Gastrocnemius medialis (tissue), 4 donors: ENCODE measurements around the gene PAQR7. TPM values are rescaled to one million over a fixed set of nuclear protein-coding genes. Genes with fewer than 3 reads are reported as not detected.

Experiments used
- ATAC-seq, 2 donors: fragments of 150-250 bp; one replicate each; pipeline ENCODE4 v1.9.1; 2016
- DNase-seq, 2 donors: peaks; one replicate each; pipeline ENCODE4 v3.0.0-alpha.2; 2019
- H3K27ac ChIP-seq, 4 donors: fragments of 200-600 bp; sonication (generic); 1 replicate in 1 of 4; 2 replicates in 3 of 4; pipeline ENCODE4 v1.5.1; 2016 to 2018; ENCODE audit warnings: mild to moderate bottlenecking in 2 of 4, moderate library complexity in 1 of 4
- H3K27me3 ChIP-seq, 3 donors: fragments of 200-600 bp; sonication (generic) in 2 of 3; 1 replicate in 1 of 3; 2 replicates in 2 of 3; pipeline versions ENCODE4 v1.5.1 to v1.6.0; 2016 to 2019; ENCODE audit warnings: mild to moderate bottlenecking in 1 of 3, moderate library complexity in 1 of 3
- H3K36me3 ChIP-seq, 2 donors: fragments of 200-600 bp; sonication (generic) in 1 of 2; one replicate each; pipeline ENCODE4 v1.5.1; 2017 to 2018
- H3K4me1 ChIP-seq, 2 donors: fragments of 200-600 bp; sonication (generic) in 1 of 2; one replicate each; pipeline ENCODE4 v1.5.1; 2016 to 2017; ENCODE audit warnings: mild to moderate bottlenecking in 2 of 2
- H3K4me3 ChIP-seq, 4 donors: fragments of 200-600 bp; sonication (generic) in 3 of 4; 1 replicate in 1 of 4; 2 replicates in 3 of 4; pipeline ENCODE4 v1.5.1; 2016 to 2019; ENCODE audit warnings: mild to moderate bottlenecking in 2 of 4
- H3K9me3 ChIP-seq, 3 donors: fragments of 200-600 bp; sonication (generic) in 2 of 3; 1 replicate in 1 of 3; 2 replicates in 2 of 3; pipeline ENCODE4 v1.5.1; 2016 to 2019
- CTCF ChIP-seq, 5 experiments: fragments of 450-650 bp in 3 of 5; fragments of 200-600 bp in 2 of 5; sonication (generic) in 2 of 5; IDR thresholded peaks in 4 of 5; conservative IDR thresholded peaks in 1 of 5; 1 replicate in 4 of 5; 2 replicates in 1 of 5; pipeline ENCODE4 v1.5.1; 2016 to 2019; ENCODE audit warnings: antibody characterized with exemption in 5 of 5, mild to moderate bottlenecking in 3 of 5, moderate library complexity in 3 of 5
- POLR2A ChIP-seq, 2 donors: fragments of 450-650 bp; IDR thresholded peaks; one replicate each; pipeline ENCODE4 v1.6.1; 2017; ENCODE audit warnings: antibody characterized with exemption in 2 of 2, mild to moderate bottlenecking in 2 of 2, moderate library complexity in 2 of 2
- in situ Hi-C, 4 donors: fragments of 200-750 bp; cut with MboI; loops; one replicate each; pipeline versions ENCODE4 v1.15.0 to v1.8.0; 2017; ENCODE audit warnings: low sequenced_read_pairs in 4 of 4
- intact Hi-C: fragments of 100-400 bp; cut with DNase I; formaldehyde crosslinking; loops from one replicate; pipeline ENCODE4 v1.15.1; 2023; ENCODE audit warnings: low total_unique reads
- total RNA-seq, 4 donors: library from RNA; depleted of rRNA; stranded (reverse); fragments of >200 nt; gene quantifications; one replicate each; pipeline versions ENCODE4 v1.1.0 to v1.2.3, GENCODE V29; 2016

Gene PAQR7
- total RNA-seq, 4 donors from 2014 or later = 1.4 to 3.7 (median 2.1) TPM

GRCh38 chr1:25829046-25829445, 46.5 kb downstream of the PAQR7 start:
- no peak for DNase-seq
- intact Hi-C loops = no loop called here
- Histone ChIP-seq H3K27me3 (no peaks in the 10 kb centered on the region), H3K9me3 (no peaks in the 10 kb centered on the region), H3K4me3 (no peak overlapping the region), H3K27ac (no peak overlapping the region), H3K4me1 (peaks cover 6 to 14% of the 10 kb centered on the region in 2 donors), H3K36me3 (peaks cover 0 to 80% of the 10 kb centered on the region in 2 donors)
- in situ Hi-C loops = no loop called here
- no peak for ATAC-seq
- no peak for TF ChIP-seq CTCF (IDR thresholded peaks at IDR 0.05 in 4 of 5, conservative IDR thresholded peaks at IDR 0.05 in 1 of 5)
- no peak for TF ChIP-seq POLR2A (IDR thresholded peaks at IDR 0.05)

DNA sequence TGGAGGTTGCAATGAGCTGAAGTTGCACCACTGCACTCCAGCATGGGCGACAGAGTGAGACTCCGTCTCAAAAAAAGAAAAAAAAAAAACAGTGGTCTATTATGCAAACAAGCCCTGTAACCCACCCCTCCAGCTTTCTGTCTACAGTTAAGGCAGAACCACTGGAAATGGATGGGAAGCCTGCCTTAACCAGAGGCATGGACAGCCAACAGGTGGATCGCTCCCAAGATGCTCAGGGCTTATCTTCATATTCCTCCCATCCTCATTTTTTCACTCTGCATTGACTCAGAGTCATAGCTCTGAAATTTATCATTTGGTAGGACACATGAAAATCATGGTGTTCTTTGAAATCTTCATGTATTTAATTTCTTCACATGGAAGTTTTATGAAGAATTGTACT, 47.0 kb downstream of the PAQR7 start:
- H3K27me3 ChIP-seq = no peaks in the 10 kb centered on the region
- no peak overlapping the region for H3K27ac ChIP-seq
- DNase-seq = no peak
- TF ChIP-seq POLR2A (IDR thresholded peaks at IDR 0.05) = no peak
- no peak for TF ChIP-seq CTCF (IDR thresholded peaks at IDR 0.05 in 4 of 5, conservative IDR thresholded peaks at IDR 0.05 in 1 of 5)
- no peak overlapping the region for H3K4me3 ChIP-seq
- intact Hi-C loops = no loop called here
- in situ Hi-C loops = no loop called here
- peaks cover 0 to 75% of the 10 kb centered on the region in 2 donors for H3K36me3 ChIP-seq
- ATAC-seq = no peak
- no peaks in the 10 kb centered on the region for H3K9me3 ChIP-seq
- peaks cover 6 to 20% of the 10 kb centered on the region in 2 donors for H3K4me1 ChIP-seq

- TF ChIP-seq CTCF (IDR thresholded peaks at IDR 0.05 in 4 of 5, conservative IDR thresholded peaks at IDR 0.05 in 1 of 5) (no peak), POLR2A (IDR thresholded peaks at IDR 0.05) (no peak)
- H3K4me1 ChIP-seq = peaks cover 21 to 36% of the 10 kb centered on the region in 2 donors
- DNase-seq (no peak), ATAC-seq (no peak)
- H3K4me3 ChIP-seq = no peak overlapping the region
- in situ Hi-C loops (no loop called here), intact Hi-C loops (no loop called here)
- no peaks in the 10 kb centered on the region for H3K27me3 ChIP-seq
- no peaks in the 10 kb centered on the region for H3K9me3 ChIP-seq
- H3K36me3 ChIP-seq = peaks cover 0 to 55% of the 10 kb centered on the region in 2 donors
- peak overlapping the region; percentile 59 to 98 (median 94) for H3K27ac ChIP-seq
Measured at GRCh38 chr1:25826571-25826970, 48.9 kb downstream of the PAQR7 start.

GRCh38 chr1:25825605-25826004, 49.9 kb downstream of the PAQR7 start:
- Histone ChIP-seq H3K4me3 (no peak overlapping the region), H3K9me3 (no peaks in the 10 kb centered on the region), H3K27me3 (no peaks in the 10 kb centered on the region), H3K36me3 (peaks cover 0 to 46% of the 10 kb centered on the region in 2 donors), H3K4me1 (peaks cover 24 to 46% of the 10 kb centered on the region in 2 donors), H3K27ac (peak overlapping the region; percentile 59 to 98 (median 94))
- intact Hi-C loops (no loop called here), in situ Hi-C loops (no loop called here)
- DNase-seq (no peak), ATAC-seq (peak; percentile 83 to 84)
- TF ChIP-seq CTCF (IDR thresholded peaks at IDR 0.05 in 4 of 5, conservative IDR thresholded peaks at IDR 0.05 in 1 of 5) (no peak), POLR2A (IDR thresholded peaks at IDR 0.05) (no peak)

DNA sequence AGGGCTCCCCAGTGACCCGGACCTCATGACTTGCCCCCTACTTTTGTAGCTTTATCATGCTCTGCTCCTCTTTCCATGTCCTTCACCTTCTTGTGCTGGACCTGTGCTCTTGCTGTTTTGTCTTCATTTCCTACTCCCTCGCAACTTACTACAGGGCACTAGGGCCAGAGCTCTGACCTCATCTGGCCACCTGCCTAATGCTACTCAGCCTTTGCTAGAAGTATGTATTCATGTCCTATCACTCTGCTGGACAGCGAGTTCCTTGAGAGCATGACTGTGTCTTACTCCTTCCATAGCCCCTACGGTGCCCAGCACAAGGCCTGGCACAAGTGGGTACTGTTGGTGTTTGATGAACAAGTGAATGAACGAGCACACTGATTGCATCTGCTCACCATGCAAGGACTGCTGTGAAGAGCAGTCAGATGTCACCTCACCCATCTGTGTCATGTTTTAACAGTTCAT, 53.8 kb downstream of the PAQR7 start:
- in situ Hi-C loops (no loop called here), intact Hi-C loops (loop anchor here (5.0 kb wide), 1 partner anchor 176 kb away; the partner anchor contains the start of gene PAFAH2)
- Histone ChIP-seq H3K27me3 (no peaks in the 10 kb centered on the region), H3K4me3 (peak overlapping the region; percentile 86 to 95 (median 88)), H3K9me3 (no peaks in the 10 kb centered on the region), H3K4me1 (peaks cover 36 to 61% of the 10 kb centered on the region in 2 donors), H3K27ac (peak overlapping the region; percentile 93 to 99 (median 96)), H3K36me3 (peaks cover 0 to 9% of the 10 kb centered on the region in 2 donors)
- TF ChIP-seq CTCF (IDR thresholded peaks at IDR 0.05 in 4 of 5, conservative IDR thresholded peaks at IDR 0.05 in 1 of 5) (no peak), POLR2A (IDR thresholded peaks at IDR 0.05) (no peak)
- peak in 1 of 2 donors; percentile 29 for DNase-seq
- no peak for ATAC-seq
